HL-60 (cell line): Measurements from ENCODE around the gene ENTPD7.

ENCODE experiments used
- POLR2AphosphoS5 ChIP-seq: IDR thresholded peaks from 2 replicates; pipeline ENCODE4 v1.6.1; 2012; ENCODE audit warnings: low read depth
- TF ChIP-seq, protein P1 (sequence below): IDR thresholded peaks from 2 replicates; pipeline ENCODE4 v1.6.1; 2012; ENCODE audit warnings: low read depth; ENCODE audit not compliant: insufficient replicate concordance
- TF ChIP-seq, protein P2 (sequence below): IDR thresholded peaks from one replicate; pipeline ENCODE4 v1.5.1; 2011; ENCODE audit warnings: low read length, control low read depth, inconsistent platforms; ENCODE audit not compliant: insufficient read depth

DNA sequence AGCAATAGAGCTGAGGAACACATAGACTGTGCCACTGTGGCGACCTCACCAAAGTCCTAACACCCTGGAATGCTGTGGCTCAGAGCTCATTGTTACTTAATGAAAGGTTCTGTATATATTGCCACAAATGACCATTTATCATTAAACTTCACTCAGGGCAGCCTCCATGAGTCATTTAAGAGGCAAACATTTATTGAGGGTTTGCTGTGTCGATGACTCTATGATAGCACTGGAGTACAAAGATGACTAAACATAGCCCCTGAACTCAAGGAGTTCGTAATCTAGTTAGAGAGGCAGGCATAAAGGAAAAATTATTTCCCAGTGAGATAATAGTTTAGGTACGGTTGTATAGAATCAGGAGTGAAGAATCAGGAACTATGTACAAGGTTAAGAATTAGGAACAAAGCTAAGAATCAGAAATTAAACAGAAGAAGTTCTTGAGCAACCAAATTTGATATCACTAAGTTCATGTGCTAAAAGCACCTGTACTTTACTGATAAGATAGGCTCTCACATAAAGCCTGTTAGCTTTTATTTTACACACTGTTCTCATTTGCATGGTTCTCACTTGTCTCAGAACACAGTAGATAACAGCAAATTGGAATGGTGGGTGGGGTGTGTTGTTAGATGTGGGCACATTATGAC is 7.9 kb downstream of the ENTPD7 start:
- TF ChIP-seq, protein P1, sequence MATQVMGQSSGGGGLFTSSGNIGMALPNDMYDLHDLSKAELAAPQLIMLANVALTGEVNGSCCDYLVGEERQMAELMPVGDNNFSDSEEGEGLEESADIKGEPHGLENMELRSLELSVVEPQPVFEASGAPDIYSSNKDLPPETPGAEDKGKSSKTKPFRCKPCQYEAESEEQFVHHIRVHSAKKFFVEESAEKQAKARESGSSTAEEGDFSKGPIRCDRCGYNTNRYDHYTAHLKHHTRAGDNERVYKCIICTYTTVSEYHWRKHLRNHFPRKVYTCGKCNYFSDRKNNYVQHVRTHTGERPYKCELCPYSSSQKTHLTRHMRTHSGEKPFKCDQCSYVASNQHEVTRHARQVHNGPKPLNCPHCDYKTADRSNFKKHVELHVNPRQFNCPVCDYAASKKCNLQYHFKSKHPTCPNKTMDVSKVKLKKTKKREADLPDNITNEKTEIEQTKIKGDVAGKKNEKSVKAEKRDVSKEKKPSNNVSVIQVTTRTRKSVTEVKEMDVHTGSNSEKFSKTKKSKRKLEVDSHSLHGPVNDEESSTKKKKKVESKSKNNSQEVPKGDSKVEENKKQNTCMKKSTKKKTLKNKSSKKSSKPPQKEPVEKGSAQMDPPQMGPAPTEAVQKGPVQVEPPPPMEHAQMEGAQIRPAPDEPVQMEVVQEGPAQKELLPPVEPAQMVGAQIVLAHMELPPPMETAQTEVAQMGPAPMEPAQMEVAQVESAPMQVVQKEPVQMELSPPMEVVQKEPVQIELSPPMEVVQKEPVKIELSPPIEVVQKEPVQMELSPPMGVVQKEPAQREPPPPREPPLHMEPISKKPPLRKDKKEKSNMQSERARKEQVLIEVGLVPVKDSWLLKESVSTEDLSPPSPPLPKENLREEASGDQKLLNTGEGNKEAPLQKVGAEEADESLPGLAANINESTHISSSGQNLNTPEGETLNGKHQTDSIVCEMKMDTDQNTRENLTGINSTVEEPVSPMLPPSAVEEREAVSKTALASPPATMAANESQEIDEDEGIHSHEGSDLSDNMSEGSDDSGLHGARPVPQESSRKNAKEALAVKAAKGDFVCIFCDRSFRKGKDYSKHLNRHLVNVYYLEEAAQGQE: no peak
- TF ChIP-seq, protein P2, sequence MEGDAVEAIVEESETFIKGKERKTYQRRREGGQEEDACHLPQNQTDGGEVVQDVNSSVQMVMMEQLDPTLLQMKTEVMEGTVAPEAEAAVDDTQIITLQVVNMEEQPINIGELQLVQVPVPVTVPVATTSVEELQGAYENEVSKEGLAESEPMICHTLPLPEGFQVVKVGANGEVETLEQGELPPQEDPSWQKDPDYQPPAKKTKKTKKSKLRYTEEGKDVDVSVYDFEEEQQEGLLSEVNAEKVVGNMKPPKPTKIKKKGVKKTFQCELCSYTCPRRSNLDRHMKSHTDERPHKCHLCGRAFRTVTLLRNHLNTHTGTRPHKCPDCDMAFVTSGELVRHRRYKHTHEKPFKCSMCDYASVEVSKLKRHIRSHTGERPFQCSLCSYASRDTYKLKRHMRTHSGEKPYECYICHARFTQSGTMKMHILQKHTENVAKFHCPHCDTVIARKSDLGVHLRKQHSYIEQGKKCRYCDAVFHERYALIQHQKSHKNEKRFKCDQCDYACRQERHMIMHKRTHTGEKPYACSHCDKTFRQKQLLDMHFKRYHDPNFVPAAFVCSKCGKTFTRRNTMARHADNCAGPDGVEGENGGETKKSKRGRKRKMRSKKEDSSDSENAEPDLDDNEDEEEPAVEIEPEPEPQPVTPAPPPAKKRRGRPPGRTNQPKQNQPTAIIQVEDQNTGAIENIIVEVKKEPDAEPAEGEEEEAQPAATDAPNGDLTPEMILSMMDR: no peak
- TF ChIP-seq POLR2AphosphoS5: no peak
